Fibroblast of gingiva (primary cell): ENCODE data around the gene CERS6.
"Not testable (repeated sequence)": the region's sequence is repeated elsewhere in the genome, so short reads cannot be mapped to it uniquely, and the experiment has no call there.

Source experiments
- DNase-seq: peaks from one replicate; pipeline ENCODE4 v3.0.0-alpha.2; 2011; ENCODE audit warnings: low read depth

The CERS6 gene

GRCh38 chr2:168455645-168456520 is at the start of gene CERS6:
Gene CERS6, plus strand, starts transcription at chr2:168456272. Its CDS starts 177 bp downstream, at chr2:168456449.
- peak; percentile 97 for DNase-seq

- not testable (repeated sequence) for DNase-seq
Observed at GRCh38 chr2:168412301-168412700, 43.8 kb upstream of the CERS6 start.

- DNase-seq: not testable (repeated sequence)
Observed at GRCh38 chr2:168413101-168413500, 43.0 kb upstream of the CERS6 start.

- no peak for DNase-seq
Observed at GRCh38 chr2:168416555-168416954, 39.5 kb upstream of the CERS6 start.

GRCh38 chr2:168422584-168422983 is 33.5 kb upstream of the CERS6 start:
- no peak for DNase-seq

- DNase-seq: peak; percentile 87
Observed at GRCh38 chr2:168424112-168424951, 31.7 kb upstream of the CERS6 start.

GRCh38 chr2:168424971-168425370 is 31.1 kb upstream of the CERS6 start:
- no peak for DNase-seq

GRCh38 chr2:168426861-168427260 is 29.2 kb upstream of the CERS6 start:
- DNase-seq: no peak

- peak; percentile 93 for DNase-seq
Observed at GRCh38 chr2:168427451-168427850, 28.6 kb upstream of the CERS6 start.

- no peak for DNase-seq
Observed at GRCh38 chr2:168428431-168428830, 27.6 kb upstream of the CERS6 start.

- no peak for DNase-seq
Observed at GRCh38 chr2:168429988-168430387, 26.1 kb upstream of the CERS6 start.

GRCh38 chr2:168430431-168430830 is 25.6 kb upstream of the CERS6 start:
- peak; percentile 42 for DNase-seq

- no peak for DNase-seq
Observed at GRCh38 chr2:168431301-168432024, 24.6 kb upstream of the CERS6 start.

- no peak for DNase-seq
Observed at GRCh38 chr2:168432100-168432499, 24.0 kb upstream of the CERS6 start.

GRCh38 chr2:168432565-168433186 is 23.4 kb upstream of the CERS6 start:
- no peak for DNase-seq

- no peak for DNase-seq
Observed at GRCh38 chr2:168433527-168433926, 22.5 kb upstream of the CERS6 start.

GRCh38 chr2:168434146-168434545 is 21.9 kb upstream of the CERS6 start:
- DNase-seq: no peak

- no peak for DNase-seq
Observed at GRCh38 chr2:168436840-168437239, 19.2 kb upstream of the CERS6 start.

GRCh38 chr2:168438553-168438952 is 17.5 kb upstream of the CERS6 start:
- DNase-seq: no peak

- peak; percentile 11 for DNase-seq
Observed at GRCh38 chr2:168439536-168439935, 16.5 kb upstream of the CERS6 start.

- no peak for DNase-seq
Observed at GRCh38 chr2:168441214-168441872, 14.7 kb upstream of the CERS6 start.
